Astrocyte of the spinal cord (primary cell): ENCODE results near the gene ZMIZ1.

Experiments used
- DNase-seq: peaks from one replicate; pipeline ENCODE4 v3.0.0; 2011; ENCODE audit warnings: low read depth, low spot score
- H3K4me3 ChIP-seq: 2 replicates; pipeline ENCODE4 v1.5.1; 2011; ENCODE audit warnings: low read depth, mild to moderate bottlenecking, low read length, moderate library complexity
- CTCF ChIP-seq: IDR thresholded peaks from 2 replicates; pipeline ENCODE4 v1.5.1; 2012; ENCODE audit warnings: low read depth, mild to moderate bottlenecking, low read length, inconsistent platforms
- in situ Hi-C: cut with HindIII; loops from 2 replicates; pipeline ENCODE4 v1.10.0; 2017; ENCODE audit warnings: low sequenced_read_pairs

Gene ZMIZ1

GRCh38 chr10:79181227-79181626, 112.5 kb downstream of the ZMIZ1 start:
- TF ChIP-seq CTCF, result no peak
- H3K4me3 ChIP-seq, result no peak overlapping the region
- in situ Hi-C loops, result no loop called here
- no peak for DNase-seq

- no peak for DNase-seq
- no peak for TF ChIP-seq CTCF
- H3K4me3 ChIP-seq, result no peak overlapping the region
- in situ Hi-C loops, result no loop called here
Observed at GRCh38 chr10:79181698-79182521, 113.1 kb downstream of the ZMIZ1 start.

- no peak overlapping the region for H3K4me3 ChIP-seq
- DNase-seq, result no peak
- in situ Hi-C loops, result no loop called here
Observed at GRCh38 chr10:79182781-79183467, 114.2 kb downstream of the ZMIZ1 start.

DNA sequence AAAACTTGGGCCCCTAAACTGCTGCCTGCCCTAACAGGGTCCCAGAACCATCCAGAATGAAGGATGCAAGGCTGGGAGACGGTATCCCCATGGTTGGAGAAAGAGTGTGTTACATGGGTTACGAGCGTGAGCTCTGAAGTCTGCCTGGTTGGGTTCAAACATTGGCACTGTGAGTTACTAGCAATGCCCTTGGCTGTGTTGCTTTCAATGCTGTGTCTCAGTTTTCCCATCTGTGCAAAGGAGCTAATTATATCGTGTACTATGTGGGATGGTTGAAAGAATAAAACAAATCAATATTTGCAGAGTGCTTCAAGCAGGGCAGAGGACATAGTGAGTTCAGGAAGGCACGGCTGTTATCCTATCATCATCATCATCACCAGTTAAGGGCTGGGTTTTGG, 114.7 kb downstream of the ZMIZ1 start:
- H3K4me3 ChIP-seq, result no peak overlapping the region
- no peak for TF ChIP-seq CTCF
- no peak for DNase-seq
- in situ Hi-C loops, result no loop called here

More at GRCh38 chr10:79182781-79183467, 114.2 kb downstream of the ZMIZ1 start:
- TF ChIP-seq CTCF, result no peak

DNA sequence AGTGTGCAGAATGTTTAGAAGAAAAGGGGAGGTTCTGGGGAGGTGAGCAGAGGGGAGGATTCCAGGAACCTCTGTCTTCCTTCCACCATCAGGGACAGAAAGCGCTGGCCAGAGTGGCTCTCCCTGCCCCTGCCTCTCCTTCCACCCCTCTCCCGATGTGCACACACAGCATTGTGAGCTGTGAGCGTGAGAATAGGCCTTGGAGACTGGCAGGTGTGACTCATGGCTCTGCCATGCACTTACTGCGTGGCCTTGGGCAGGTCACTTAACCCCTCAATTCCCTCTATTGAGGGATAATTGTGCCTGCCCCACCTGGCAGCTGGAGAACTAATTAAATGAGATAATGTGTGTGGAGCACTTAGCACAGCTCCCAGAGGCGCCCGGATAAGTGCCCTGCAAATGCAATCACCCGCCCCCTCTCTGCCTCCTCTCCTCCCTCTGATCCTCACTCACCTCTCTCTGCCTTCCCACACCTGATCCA, 115.4 kb downstream of the ZMIZ1 start:
- in situ Hi-C loops, result no loop called here
- TF ChIP-seq CTCF, result no peak
- DNase-seq, result peak; percentile 63
- H3K4me3 ChIP-seq, result no peak overlapping the region

GRCh38 chr10:79184657-79185056, 115.9 kb downstream of the ZMIZ1 start:
- in situ Hi-C loops, result no loop called here
- H3K4me3 ChIP-seq, result no peak overlapping the region
- TF ChIP-seq CTCF, result no peak
- no peak for DNase-seq
